Loucy (cell line): Measurements from ENCODE around the gene LRRC4B.

Experiments used
- CTCF ChIP-seq: fragments of 200-600 bp; sonication (generic); conservative IDR thresholded peaks from 2 replicates; pipeline ENCODE4 v1.5.1; 2014; ENCODE audit warnings: mild to moderate bottlenecking, antibody characterized with exemption, low read length
- EZH2phosphoT487 ChIP-seq: fragments of 200-600 bp; IDR thresholded peaks from 2 replicates; pipeline ENCODE4 v1.6.1; 2018; ENCODE audit warnings: antibody characterized with exemption, mild to moderate bottlenecking, moderate library complexity, borderline replicate concordance

GRCh38 chr19:50551715-50552187 is 16.5 kb downstream of the LRRC4B start:
- TF ChIP-seq CTCF (no peak), EZH2phosphoT487 (no peak)
